GM23248 (cell line): ENCODE results near the gene TBX6.

Experiments used
- EZH2 ChIP-seq: fragments of 200-600 bp; sonication (generic); IDR thresholded peaks from 2 replicates; pipeline ENCODE4 v1.6.1; 2018; ENCODE audit warnings: antibody characterized with exemption, mild to moderate bottlenecking; ENCODE audit not compliant: insufficient read depth, poor library complexity, severe bottlenecking
- EZH2phosphoT487 ChIP-seq: fragments of 200-600 bp; sonication (generic); IDR thresholded peaks from 2 replicates; pipeline ENCODE4 v1.6.1; 2018; ENCODE audit warnings: antibody characterized with exemption, moderate library complexity, mild to moderate bottlenecking, low read depth; ENCODE audit not compliant: insufficient read depth

DNA sequence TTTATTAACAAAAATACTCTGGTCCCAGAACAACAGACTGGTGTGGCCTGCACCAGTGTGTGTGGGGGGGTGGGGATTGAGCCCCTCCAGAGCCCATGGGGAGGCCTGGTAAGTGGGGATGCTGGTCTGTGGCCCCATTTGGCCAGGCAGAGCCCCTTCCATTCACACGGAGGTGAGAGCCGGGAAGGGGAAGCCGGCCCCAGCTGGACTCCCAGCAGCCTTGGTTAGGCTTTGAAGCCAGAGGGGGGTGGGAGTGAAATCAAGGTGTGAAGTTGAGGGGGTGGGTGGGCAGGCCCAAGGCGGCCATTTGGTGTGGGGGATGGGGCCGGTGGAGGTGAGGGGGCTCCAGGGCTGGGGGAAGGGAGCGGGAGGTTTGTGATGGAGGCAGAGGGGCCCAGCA is 5.9 kb downstream of the TBX6 start:
- TF ChIP-seq EZH2phosphoT487 (no peak), EZH2 (no peak)
